Peyer's patch (tissue), 4 donors: ENCODE measurements around the gene CDC42BPG. TPM values are rescaled to one million over a fixed set of nuclear protein-coding genes. Genes with fewer than 3 reads are reported as not detected.

ENCODE experiments used
- DNase-seq, 3 donors: peaks; one replicate each; pipeline ENCODE4 v3.0.0-alpha.2; 2017 to 2019
- H3K27ac ChIP-seq, 4 donors: fragments of 200-600 bp; sonication (generic); one replicate each; pipeline ENCODE4 v1.5.1; 2016 to 2019
- H3K27me3 ChIP-seq, 2 donors: fragments of 200-600 bp; sonication (generic); one replicate each; pipeline ENCODE4 v1.5.1; 2019
- H3K36me3 ChIP-seq, 3 donors: fragments of 200-600 bp; sonication (generic); one replicate each; pipeline ENCODE4 v1.5.1; 2016 to 2019
- H3K4me1 ChIP-seq, 4 donors: fragments of 200-600 bp; sonication (generic); one replicate each; pipeline ENCODE4 v1.5.1; 2016 to 2019
- H3K4me3 ChIP-seq, 4 donors: fragments of 200-600 bp; sonication (generic); 1 replicate in 3 of 4; 2 replicates in 1 of 4; pipeline ENCODE4 v1.5.1; 2016 to 2019; ENCODE audit warnings: mild to moderate bottlenecking in 1 of 4
- H3K9me3 ChIP-seq, 4 donors: fragments of 200-600 bp; sonication (generic); one replicate each; pipeline ENCODE4 v1.5.1; 2016 to 2019; ENCODE audit warnings: mild to moderate bottlenecking in 1 of 4
- POLR2A ChIP-seq, 2 donors: fragments of 450-650 bp; IDR thresholded peaks; one replicate each; pipeline ENCODE4 v1.5.1; 2017; ENCODE audit warnings: antibody characterized with exemption in 2 of 2, mild to moderate bottlenecking in 2 of 2, moderate library complexity in 2 of 2
- total RNA-seq, 4 donors: library from RNA; depleted of rRNA; stranded (reverse); fragments of >200 nt; gene quantifications; one replicate each; pipeline ENCODE4 v1.1.0, GENCODE V29; 2016
- TF ChIP-seq, protein P1 (sequence below), 6 experiments: fragments of 450-650 bp in 4 of 6; fragments of 200-600 bp in 2 of 6; sonication (generic) in 1 of 6; IDR thresholded peaks; one replicate each; pipeline ENCODE4 v1.5.1; 2017 to 2019; ENCODE audit warnings: antibody characterized with exemption in 6 of 6, mild to moderate bottlenecking in 3 of 6, moderate library complexity in 1 of 6

CDC42BPG gene
- total RNA-seq, 4 donors from 2014 or later, result 25.6 to 78.6 (median 52.1) TPM

DNA sequence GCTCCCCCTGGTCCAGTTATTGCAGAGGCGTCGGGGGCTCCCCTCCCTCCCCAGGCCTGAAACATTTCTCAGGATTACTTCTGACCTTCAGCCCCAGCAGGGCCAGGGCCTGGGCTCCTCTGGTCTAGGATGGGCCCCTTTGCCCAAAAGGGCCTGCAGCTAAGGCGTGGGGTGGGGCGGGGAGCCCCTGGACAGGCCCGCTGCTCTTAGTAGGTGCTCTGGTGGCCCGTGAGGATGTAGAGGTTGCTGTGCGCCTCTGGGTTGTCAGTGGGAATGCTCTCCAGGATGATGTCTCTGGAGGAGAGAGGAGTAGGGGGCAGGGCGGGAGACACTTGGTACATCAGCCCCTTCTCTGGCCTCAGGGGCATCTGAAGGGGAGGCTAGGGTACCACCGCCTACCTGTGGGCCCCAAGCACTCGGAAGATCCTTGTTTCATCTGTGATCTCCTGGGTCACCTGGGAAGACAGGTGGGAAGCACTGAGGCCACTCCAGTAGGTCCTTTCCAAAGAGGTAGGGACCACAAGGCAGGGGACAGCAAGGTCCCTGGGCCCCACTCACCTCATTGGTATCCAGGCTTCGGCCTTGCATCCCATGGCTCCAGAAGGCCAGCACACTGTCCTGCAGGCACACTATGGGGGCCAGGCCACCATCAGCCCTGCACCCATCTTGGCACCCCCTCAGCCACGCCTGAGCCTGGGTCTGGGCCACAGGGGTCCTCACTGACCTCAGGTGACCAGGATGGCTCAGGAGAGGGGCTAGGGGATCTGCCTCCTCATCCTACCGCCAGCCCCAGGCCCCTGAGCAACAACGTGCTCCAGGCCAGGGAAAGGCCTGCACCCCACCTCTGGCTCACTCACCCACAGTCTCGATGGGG lies 54.9 kb downstream of the CDC42BPG start:
- Histone ChIP-seq H3K9me3 (no peaks in the 10 kb centered on the region), H3K4me1 (peaks cover 0 to 12% (median 0%) of the 10 kb centered on the region in 4 donors), H3K36me3 (peaks cover 0 to 6% (median 0%) of the 10 kb centered on the region in 3 donors), H3K27me3 (no peaks in the 10 kb centered on the region), H3K4me3 (no peak overlapping the region), H3K27ac (no peak overlapping the region)
- TF ChIP-seq, protein P1, sequence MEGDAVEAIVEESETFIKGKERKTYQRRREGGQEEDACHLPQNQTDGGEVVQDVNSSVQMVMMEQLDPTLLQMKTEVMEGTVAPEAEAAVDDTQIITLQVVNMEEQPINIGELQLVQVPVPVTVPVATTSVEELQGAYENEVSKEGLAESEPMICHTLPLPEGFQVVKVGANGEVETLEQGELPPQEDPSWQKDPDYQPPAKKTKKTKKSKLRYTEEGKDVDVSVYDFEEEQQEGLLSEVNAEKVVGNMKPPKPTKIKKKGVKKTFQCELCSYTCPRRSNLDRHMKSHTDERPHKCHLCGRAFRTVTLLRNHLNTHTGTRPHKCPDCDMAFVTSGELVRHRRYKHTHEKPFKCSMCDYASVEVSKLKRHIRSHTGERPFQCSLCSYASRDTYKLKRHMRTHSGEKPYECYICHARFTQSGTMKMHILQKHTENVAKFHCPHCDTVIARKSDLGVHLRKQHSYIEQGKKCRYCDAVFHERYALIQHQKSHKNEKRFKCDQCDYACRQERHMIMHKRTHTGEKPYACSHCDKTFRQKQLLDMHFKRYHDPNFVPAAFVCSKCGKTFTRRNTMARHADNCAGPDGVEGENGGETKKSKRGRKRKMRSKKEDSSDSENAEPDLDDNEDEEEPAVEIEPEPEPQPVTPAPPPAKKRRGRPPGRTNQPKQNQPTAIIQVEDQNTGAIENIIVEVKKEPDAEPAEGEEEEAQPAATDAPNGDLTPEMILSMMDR (IDR thresholded peaks at IDR 0.05), result no peak
- TF ChIP-seq POLR2A (IDR thresholded peaks at IDR 0.05), result no peak
- DNase-seq, result no peak

DNA sequence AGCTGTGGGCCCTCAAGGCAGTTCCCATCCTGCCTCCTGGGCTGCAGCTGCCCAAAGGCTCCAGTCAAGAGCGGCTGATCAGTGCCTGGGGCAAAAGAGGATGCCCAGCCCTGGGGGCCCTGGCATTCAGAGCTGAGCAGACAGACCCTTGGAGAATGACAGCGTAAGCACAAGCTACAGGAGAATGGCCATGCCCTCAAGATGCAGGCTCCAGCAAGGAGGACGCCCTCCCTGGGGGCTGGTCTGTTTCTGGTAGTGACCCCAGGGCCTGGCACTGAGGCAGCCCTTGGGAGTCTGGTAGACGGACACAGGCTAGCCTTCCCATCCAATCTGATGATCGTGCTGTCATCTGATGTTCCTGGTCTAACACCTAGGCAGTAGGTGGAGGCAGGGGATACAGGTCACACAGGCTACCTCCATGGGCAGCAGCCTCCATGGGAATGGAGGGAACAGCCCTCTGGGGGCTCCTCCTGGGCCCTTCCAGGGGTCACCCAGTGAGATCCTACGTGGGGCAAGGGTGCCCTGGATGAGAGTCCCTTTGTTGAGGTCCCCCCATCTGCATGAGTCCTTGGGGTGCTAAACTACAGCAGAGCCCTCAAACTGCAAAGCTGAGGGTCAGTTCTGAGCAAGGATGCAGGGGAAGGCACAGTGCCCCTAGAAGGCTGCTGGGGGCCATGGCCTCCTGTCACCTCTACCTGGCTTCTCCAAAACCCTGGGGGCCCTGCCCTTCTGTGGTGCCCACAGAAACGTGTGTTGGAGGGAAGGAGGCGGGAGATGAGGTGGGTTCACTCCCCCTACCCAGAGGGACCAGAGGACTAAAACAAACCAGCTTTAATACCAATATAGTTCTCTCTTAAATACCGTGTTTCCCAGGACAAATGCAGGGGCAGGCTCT lies 55.9 kb downstream of the CDC42BPG start:
- peak in 1 of 3 donors; percentile 34 for DNase-seq

DNA sequence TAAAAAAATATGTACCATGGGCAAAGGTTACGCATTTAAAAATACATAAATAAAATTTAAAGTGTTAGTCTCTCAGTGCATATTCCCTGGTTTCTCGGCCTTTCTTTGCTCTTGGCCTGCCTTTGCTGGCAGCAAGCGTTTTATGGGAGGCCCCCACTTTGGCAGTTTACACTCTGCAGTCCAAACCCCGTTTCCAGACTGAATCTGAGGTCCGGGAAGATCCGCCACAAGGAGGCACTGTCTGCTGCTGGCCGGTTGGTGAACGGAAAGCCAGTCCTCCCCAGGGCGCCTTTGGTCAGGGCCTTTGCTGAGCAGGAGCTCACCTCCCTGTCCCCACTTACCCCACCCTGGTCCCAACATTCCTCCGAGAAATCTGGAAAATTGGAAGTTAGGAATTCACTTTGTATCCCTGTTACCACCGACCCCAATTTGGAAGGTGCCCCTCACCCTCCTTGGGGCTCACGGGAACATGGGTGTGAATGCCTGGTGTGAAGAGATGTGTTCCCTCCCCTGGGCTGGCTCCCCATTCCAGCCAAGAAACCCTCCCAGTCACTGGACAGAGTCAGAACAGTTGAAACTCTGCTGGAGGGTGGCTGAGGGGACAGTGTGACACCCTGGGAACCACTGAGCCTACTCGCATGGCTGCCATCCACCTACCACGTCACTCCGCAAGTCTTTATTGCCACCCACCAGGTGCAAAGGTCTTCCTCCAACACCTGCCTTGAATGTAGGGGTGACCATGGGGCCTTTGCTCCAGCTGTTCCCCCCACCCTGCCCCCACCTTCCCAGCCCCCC lies 56.7 kb downstream of the CDC42BPG start:
- Histone ChIP-seq H3K9me3 (no peaks in the 10 kb centered on the region), H3K4me1 (peaks cover 0 to 12% (median 0%) of the 10 kb centered on the region in 4 donors), H3K4me3 (no peak overlapping the region), H3K27ac (peak overlapping the region in 2 of 4 donors; percentile 34 to 38), H3K36me3 (peaks cover 0 to 6% (median 0%) of the 10 kb centered on the region in 3 donors), H3K27me3 (no peaks in the 10 kb centered on the region)
- DNase-seq, result peak; percentile 72 to 90 (median 86)
- no peak for TF ChIP-seq POLR2A (IDR thresholded peaks at IDR 0.05)
- TF ChIP-seq, protein P1 (IDR thresholded peaks at IDR 0.05), result peak; percentile 68 to 82 (median 74)

More for the DNA sequence above, 55.9 kb downstream of the CDC42BPG start:
- H3K36me3 ChIP-seq, result peaks cover 0 to 6% (median 0%) of the 10 kb centered on the region in 3 donors
- H3K27ac ChIP-seq, result peak overlapping the region in 2 of 4 donors; percentile 34 to 38
- H3K9me3 ChIP-seq, result no peaks in the 10 kb centered on the region
- H3K27me3 ChIP-seq, result no peaks in the 10 kb centered on the region
- peaks cover 0 to 12% (median 0%) of the 10 kb centered on the region in 4 donors for H3K4me1 ChIP-seq
- H3K4me3 ChIP-seq, result no peak overlapping the region
- TF ChIP-seq POLR2A (IDR thresholded peaks at IDR 0.05), result no peak
- TF ChIP-seq, protein P1 (IDR thresholded peaks at IDR 0.05), result no peak

DNA sequence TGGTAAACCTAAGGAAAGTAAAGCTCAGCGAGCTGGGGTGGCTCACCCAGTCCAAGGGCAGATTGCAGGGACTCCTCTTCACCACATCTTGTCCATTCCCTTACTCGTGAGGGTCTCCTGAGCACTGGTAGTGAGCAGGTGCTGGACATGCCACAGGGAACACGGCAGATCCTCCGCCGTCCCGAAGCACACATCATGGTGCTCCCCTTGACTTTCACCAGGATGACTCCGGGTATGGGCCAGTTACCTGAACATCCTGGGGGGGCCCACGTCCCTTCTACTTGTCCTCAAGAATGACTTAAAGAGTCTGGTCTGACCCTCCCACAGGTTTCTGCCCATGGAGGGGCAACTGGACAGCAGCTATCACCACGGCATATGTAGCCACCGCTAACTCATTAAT lies 58.1 kb downstream of the CDC42BPG start:
- Histone ChIP-seq H3K27me3 (no peaks in the 10 kb centered on the region), H3K9me3 (no peaks in the 10 kb centered on the region), H3K27ac (no peak overlapping the region), H3K4me1 (peaks cover 0 to 12% (median 0%) of the 10 kb centered on the region in 4 donors), H3K36me3 (peaks cover 0 to 6% (median 0%) of the 10 kb centered on the region in 3 donors), H3K4me3 (no peak overlapping the region)
- TF ChIP-seq, protein P1 (IDR thresholded peaks at IDR 0.05), result no peak
- TF ChIP-seq POLR2A (IDR thresholded peaks at IDR 0.05), result no peak
- peak in 1 of 3 donors; percentile 16 for DNase-seq
